Calu3 (cell line): ENCODE data around the gene SPO11. TPM values are rescaled to one million over a fixed set of nuclear protein-coding genes. Genes with fewer than 3 reads are reported as not detected.

Source experiments
- BruUV-seq: library from RNA; stranded (reverse); fragments of 400-500 nt; replicated peaks from 2 replicates; lab custom pipeline; 2021; lab: Mats Ljungman, UMichigan
- CTCF ChIA-PET: fragments of 300-600 bp; sonication (Branson Sonifier 250); formaldehyde crosslinking; loops from one replicate; lab custom pipeline; 2022; ENCODE audit warnings: antibody characterized with exemption; lab: Charles Lee
- DNase-seq: peaks from one replicate; pipeline ENCODE4 v3.0.0; 2022
- H3K27ac Mint-ChIP-seq: one replicate; pipeline ENCODE4 v1.8.0; 2022; ENCODE audit warnings: mixed read lengths; ENCODE audit not compliant: unreplicated experiment
- H3K27me3 Mint-ChIP-seq: one replicate; pipeline ENCODE4 v1.8.0; 2022; ENCODE audit warnings: mixed read lengths; ENCODE audit not compliant: unreplicated experiment
- H3K36me3 Mint-ChIP-seq: one replicate; pipeline ENCODE4 v1.8.0; 2022; ENCODE audit warnings: mild to moderate bottlenecking, moderate library complexity, mixed read lengths; ENCODE audit not compliant: insufficient read depth, unreplicated experiment
- H3K4me1 Mint-ChIP-seq: one replicate; pipeline ENCODE4 v1.8.0; 2022; ENCODE audit warnings: mild to moderate bottlenecking, low read depth, mixed read lengths; ENCODE audit not compliant: unreplicated experiment
- H3K4me3 Mint-ChIP-seq: one replicate; pipeline ENCODE4 v1.8.0; 2022; ENCODE audit warnings: mild to moderate bottlenecking, low read depth, moderate library complexity, mixed read lengths; ENCODE audit not compliant: unreplicated experiment
- H3K9me3 Mint-ChIP-seq: one replicate; pipeline ENCODE4 v1.8.0; 2022; ENCODE audit warnings: low read depth, mixed read lengths; ENCODE audit not compliant: unreplicated experiment
- intact Hi-C: fragments of 100-400 bp; cut with micrococcal nuclease; formaldehyde crosslinking; loops from one replicate; pipeline ENCODE4 v1.10.0; 2022; ENCODE audit not compliant: unreplicated experiment
- total RNA-seq: library from RNA; stranded (reverse); gene quantifications from 2 replicates; pipeline ENCODE4 v1.2.3, GENCODE V29; 2022
- TF ChIP-seq, protein P1 (sequence below): fragments of 200-600 bp; IDR thresholded peaks from one replicate; pipeline ENCODE4 v1.8.0; 2022; ENCODE audit warnings: antibody characterized with exemption; ENCODE audit not compliant: unreplicated experiment

Gene SPO11
- total RNA-seq, 1 experiment from 2014 or later = not detected

DNA sequence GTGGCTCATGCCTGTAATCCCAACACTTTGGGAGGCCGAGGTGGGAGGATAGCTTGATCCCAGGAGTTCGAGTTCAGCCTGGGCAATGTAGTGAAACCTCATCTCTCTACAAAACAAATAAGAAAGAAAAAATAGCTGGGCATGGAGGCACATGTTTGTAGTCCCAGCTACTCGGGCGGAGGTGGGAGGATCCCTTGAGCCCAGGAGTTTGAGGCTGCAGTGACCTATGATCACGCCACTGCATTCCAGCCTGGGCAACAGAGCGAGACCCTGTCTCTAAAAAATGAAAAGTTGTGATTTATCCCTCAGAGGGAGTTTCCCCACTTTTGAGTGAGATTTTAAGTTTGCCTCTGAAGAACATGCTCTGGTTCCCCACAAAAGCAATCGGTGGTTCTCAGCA, 45.7 kb upstream of the SPO11 start:
- CTCF ChIA-PET = no interaction called here
- Mint-ChIP-seq H3K36me3 (no peaks in the 10 kb centered on the region), H3K27ac (no peak overlapping the region), H3K4me1 (no peaks in the 10 kb centered on the region), H3K4me3 (no peak overlapping the region), H3K27me3 (peaks cover 99% of the 10 kb centered on the region), H3K9me3 (no peaks in the 10 kb centered on the region)
- no TSS peak for BruUV-seq
- TF ChIP-seq, protein P1, sequence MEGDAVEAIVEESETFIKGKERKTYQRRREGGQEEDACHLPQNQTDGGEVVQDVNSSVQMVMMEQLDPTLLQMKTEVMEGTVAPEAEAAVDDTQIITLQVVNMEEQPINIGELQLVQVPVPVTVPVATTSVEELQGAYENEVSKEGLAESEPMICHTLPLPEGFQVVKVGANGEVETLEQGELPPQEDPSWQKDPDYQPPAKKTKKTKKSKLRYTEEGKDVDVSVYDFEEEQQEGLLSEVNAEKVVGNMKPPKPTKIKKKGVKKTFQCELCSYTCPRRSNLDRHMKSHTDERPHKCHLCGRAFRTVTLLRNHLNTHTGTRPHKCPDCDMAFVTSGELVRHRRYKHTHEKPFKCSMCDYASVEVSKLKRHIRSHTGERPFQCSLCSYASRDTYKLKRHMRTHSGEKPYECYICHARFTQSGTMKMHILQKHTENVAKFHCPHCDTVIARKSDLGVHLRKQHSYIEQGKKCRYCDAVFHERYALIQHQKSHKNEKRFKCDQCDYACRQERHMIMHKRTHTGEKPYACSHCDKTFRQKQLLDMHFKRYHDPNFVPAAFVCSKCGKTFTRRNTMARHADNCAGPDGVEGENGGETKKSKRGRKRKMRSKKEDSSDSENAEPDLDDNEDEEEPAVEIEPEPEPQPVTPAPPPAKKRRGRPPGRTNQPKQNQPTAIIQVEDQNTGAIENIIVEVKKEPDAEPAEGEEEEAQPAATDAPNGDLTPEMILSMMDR = no peak
- DNase-seq = no peak
- intact Hi-C loops = no loop called here

DNA sequence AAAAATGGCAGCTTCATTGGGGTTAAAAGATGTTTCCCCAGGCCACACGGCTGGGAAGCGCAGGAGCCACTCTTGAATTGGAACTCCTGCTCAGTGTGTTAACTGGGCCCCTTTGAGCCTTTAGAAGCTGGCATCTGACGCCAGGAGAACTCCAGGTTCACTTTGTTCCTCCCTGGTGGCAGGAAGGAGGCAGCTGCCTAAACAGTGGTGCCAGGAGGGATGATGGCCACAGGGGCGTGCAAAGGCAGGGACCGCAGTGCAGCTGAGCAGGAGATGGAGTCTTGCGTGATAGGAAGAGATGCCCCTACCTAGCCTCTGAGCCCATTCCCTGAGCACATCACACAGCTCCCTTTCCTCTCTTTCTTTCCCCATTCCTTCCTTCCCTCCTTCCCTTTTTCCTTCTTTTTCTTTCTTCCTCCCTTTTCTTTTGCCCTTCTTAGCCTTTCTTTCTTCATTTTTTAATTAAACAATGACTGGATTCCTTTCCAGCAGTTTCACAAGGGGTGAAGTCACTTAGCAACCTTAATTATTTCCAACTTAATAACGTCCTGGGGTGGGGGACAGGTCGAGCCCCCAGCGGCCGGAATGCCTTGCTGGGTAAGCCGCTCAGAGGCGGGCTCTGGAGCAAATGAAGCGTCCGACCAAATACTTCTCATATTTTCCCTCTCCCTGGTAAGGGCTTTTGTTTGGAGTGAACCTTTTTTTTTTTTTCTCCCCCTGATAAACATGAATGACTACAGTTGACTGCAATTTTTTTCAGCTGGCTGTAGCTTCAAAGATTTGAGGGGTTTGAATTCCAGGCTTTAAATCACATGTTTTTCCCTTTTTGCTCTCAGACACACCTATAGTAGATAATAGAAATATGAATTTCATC, 42.4 kb upstream of the SPO11 start:
- TF ChIP-seq, protein P1 = no peak
- Mint-ChIP-seq H3K27ac (no peak overlapping the region), H3K9me3 (no peaks in the 10 kb centered on the region), H3K4me3 (no peak overlapping the region), H3K36me3 (no peaks in the 10 kb centered on the region), H3K27me3 (peaks cover 99% of the 10 kb centered on the region), H3K4me1 (no peaks in the 10 kb centered on the region)
- no TSS peak for BruUV-seq
- intact Hi-C loops = no loop called here
- CTCF ChIA-PET = interaction anchor here (0.7 kb wide), 1 partner anchor 93 kb away, joined by 3 read pairs; no protein-coding TSS in a partner anchor
- no peak for DNase-seq

DNA sequence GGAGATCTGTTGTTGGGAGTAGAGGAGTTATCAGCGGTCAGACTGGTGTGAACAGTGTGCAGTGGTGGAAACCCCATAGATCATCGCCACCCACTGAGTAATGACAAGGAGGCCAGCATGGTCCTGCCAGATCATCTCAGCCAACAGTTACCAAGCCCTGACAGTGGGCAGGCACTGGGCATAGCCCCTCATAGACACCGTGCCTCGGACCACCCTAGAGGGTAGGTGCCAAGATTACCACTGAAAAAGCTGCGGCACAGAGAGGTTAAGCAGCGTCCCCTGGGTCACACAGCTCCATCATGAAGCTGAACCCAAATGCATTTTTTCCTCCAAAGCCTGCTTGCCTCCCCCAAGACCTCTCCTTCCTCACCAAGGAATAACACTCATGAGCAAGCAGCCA, 41.7 kb upstream of the SPO11 start:
- H3K27ac Mint-ChIP-seq = no peak overlapping the region
- DNase-seq = no peak
- CTCF ChIA-PET = interaction anchor here (0.7 kb wide), 1 partner anchor 93 kb away, joined by 3 read pairs; no protein-coding TSS in a partner anchor
- TF ChIP-seq, protein P1 = no peak
- no peaks in the 10 kb centered on the region for H3K4me1 Mint-ChIP-seq
- no TSS peak for BruUV-seq
- no peak overlapping the region for H3K4me3 Mint-ChIP-seq
- intact Hi-C loops = no loop called here
- H3K36me3 Mint-ChIP-seq = no peaks in the 10 kb centered on the region
- H3K27me3 Mint-ChIP-seq = peaks cover 99% of the 10 kb centered on the region
- H3K9me3 Mint-ChIP-seq = no peaks in the 10 kb centered on the region

DNA sequence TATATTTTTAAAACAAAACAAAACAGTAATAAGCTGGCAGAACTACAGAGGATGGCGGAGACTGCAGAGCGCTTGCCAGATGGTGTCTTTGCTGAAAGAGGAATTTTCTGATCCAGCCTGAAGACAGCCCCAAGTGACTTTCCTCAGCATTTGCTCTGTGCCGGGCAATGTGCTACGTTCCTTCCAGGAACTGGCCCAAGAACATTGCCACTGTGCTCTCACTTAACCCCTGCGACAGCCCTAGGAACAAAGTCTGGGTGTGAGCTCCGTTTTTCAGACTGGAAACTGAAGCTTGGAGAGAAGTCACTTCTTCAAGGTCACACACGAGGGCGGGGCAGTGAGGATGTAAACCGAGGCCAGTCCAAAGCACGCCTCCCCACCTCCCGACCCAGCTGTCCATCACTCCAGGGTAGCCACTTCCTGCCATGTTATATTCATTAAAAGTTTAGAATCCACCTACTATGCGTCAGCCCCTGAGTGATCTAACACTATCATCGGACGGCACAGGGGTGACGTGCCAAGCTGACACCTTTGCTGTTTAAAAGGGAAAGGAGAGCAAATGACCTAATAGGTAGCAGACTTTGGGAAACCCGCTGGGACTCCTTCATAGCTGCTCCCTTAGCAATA, 40.8 kb upstream of the SPO11 start:
- no TSS peak for BruUV-seq
- Mint-ChIP-seq H3K9me3 (no peaks in the 10 kb centered on the region), H3K36me3 (no peaks in the 10 kb centered on the region), H3K27ac (no peak overlapping the region), H3K4me1 (no peaks in the 10 kb centered on the region), H3K27me3 (peaks cover 99% of the 10 kb centered on the region), H3K4me3 (no peak overlapping the region)
- intact Hi-C loops = no loop called here
- DNase-seq = no peak
- TF ChIP-seq, protein P1 = no peak
- CTCF ChIA-PET = interaction anchor here (0.5 kb wide), 1 partner anchor 796 kb away, joined by 5 read pairs; no protein-coding TSS in a partner anchor
